Measurements from ENCODE around the gene MAP1LC3C. TPM values are rescaled to one million over a fixed set of nuclear protein-coding genes. Genes with fewer than 3 reads are reported as not detected.

The MAP1LC3C gene
- total and polyA plus RNA-seq, 9 of the 15 experiments (the other 6 are each of a cell fraction or from before 2014, with no cell fraction given), result not detected

- TF ChIP-seq CHD7 (IDR thresholded peaks at IDR 0.05; ENCODE audit: low read depth, low read length), result no peak
- TF ChIP-seq MECOM (CRISPR knock-in tag; IDR thresholded peaks at IDR 0.05), result no peak
- peak; percentile 78 for TF ChIP-seq TOE1 (IDR thresholded peaks at IDR 0.05; ENCODE audit: borderline replicate concordance)
- no peak for TF ChIP-seq TOE1 (CRISPR knock-in tag; IDR thresholded peaks at IDR 0.05; ENCODE audit: borderline replicate concordance, low read depth)
- TF ChIP-seq HMBOX1 (IDR thresholded peaks at IDR 0.05), result no peak
- TF ChIP-seq SMAD1 (IDR thresholded peaks at IDR 0.05; ENCODE audit: low read depth, low read length, partially characterized antibody), result no peak
- no peak for TF ChIP-seq CREB5 (CRISPR knock-in tag; IDR thresholded peaks at IDR 0.05)
- peak in 1 of 2 experiments; percentile 42 for TF ChIP-seq E2F6 (IDR thresholded peaks at IDR 0.05; ENCODE audit: borderline replicate concordance in 1 of 2, extremely low read depth in 1 of 2, insufficient read depth in 1 of 2, insufficient read length in 1 of 2, low read depth in 1 of 2, low read length in 1 of 2, poor library complexity in 1 of 2, severe bottlenecking in 1 of 2)
- no peak for TF ChIP-seq GTF2E2 (tag; IDR thresholded peaks at IDR 0.05)
- TF ChIP-seq POLR2AphosphoS2 (IDR thresholded peaks at IDR 0.05; ENCODE audit: low read length), result no peak
- TF ChIP-seq MXI1 (IDR thresholded peaks at IDR 0.05; ENCODE audit: low read depth, low read length), result no peak
Observed at GRCh38 chr1:241998412-241998921, 431 bp downstream of the MAP1LC3C start (continued).
